Ascending aorta (tissue), 2 donors: ENCODE results near the gene PDZRN4. TPM values are rescaled to one million over a fixed set of nuclear protein-coding genes. Genes with fewer than 3 reads are reported as not detected.

ENCODE experiments used
- DNase-seq, 2 donors: peaks; one replicate each; pipeline ENCODE4 v3.0.0-alpha.2; 2019; ENCODE audit warnings: low spot score in 2 of 2
- H3K27ac ChIP-seq, 2 donors: fragments of 200-600 bp; sonication (generic); one replicate each; pipeline ENCODE4 v1.5.1; 2016 to 2017; ENCODE audit warnings: mild to moderate bottlenecking in 1 of 2
- H3K27me3 ChIP-seq: fragments of 200-600 bp; sonication (generic); one replicate; pipeline ENCODE4 v1.5.1; 2017
- H3K36me3 ChIP-seq, 2 donors: fragments of 200-600 bp; sonication (generic); one replicate each; pipeline ENCODE4 v1.5.1; 2016
- H3K4me1 ChIP-seq, 2 donors: fragments of 200-600 bp; sonication (generic); one replicate each; pipeline ENCODE4 v1.5.1; 2016 to 2017; ENCODE audit warnings: mild to moderate bottlenecking in 1 of 2
- H3K4me3 ChIP-seq, 2 donors: fragments of 200-600 bp; sonication (generic); one replicate each; pipeline ENCODE4 v1.5.1; 2016 to 2017; ENCODE audit warnings: mild to moderate bottlenecking in 1 of 2
- H3K9me3 ChIP-seq, 2 donors: fragments of 200-600 bp; sonication (generic); one replicate each; pipeline ENCODE4 v1.5.1; 2016
- intact Hi-C: fragments of 100-400 bp; cut with DNase I; formaldehyde crosslinking; loops from one replicate; pipeline ENCODE4 v1.15.1; 2023
- total RNA-seq: library from RNA; depleted of rRNA; stranded (reverse); fragments of >200 nt; gene quantifications from one replicate; pipeline ENCODE4 v1.1.0, GENCODE V29; 2016
- TF ChIP-seq, protein P1 (sequence below), 3 experiments: fragments of 200-600 bp in 2 of 3; fragments of 450-650 bp in 1 of 3; sonication (generic) in 2 of 3; IDR thresholded peaks; one replicate each; pipeline ENCODE4 v1.5.1; 2016 to 2019; ENCODE audit warnings: antibody characterized with exemption in 3 of 3, mild to moderate bottlenecking in 1 of 3, moderate library complexity in 1 of 3

Gene PDZRN4
- total RNA-seq, 1 donor from 2014 or later, result 1.3 TPM

DNA sequence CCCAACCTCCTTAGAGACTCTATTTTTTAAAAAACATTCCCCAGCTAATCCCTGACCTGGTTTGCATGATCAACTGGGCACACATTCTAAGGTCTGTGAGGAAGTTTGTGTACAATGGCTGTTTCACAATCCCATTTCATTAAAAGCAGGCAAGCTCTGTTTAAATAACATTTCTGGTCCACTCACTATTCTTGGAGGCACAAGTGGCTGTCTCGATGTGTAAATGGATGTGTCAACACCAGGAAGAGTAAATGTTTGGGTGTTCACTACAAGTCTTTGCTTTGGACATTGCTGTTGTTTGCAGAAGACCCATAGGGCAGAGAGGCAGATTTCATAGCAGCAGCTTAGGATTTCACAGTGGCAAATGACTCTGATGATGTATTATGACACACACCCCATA lies 98.3 kb downstream of the PDZRN4 start:
- no peak overlapping the region for H3K4me3 ChIP-seq
- TF ChIP-seq, protein P1, sequence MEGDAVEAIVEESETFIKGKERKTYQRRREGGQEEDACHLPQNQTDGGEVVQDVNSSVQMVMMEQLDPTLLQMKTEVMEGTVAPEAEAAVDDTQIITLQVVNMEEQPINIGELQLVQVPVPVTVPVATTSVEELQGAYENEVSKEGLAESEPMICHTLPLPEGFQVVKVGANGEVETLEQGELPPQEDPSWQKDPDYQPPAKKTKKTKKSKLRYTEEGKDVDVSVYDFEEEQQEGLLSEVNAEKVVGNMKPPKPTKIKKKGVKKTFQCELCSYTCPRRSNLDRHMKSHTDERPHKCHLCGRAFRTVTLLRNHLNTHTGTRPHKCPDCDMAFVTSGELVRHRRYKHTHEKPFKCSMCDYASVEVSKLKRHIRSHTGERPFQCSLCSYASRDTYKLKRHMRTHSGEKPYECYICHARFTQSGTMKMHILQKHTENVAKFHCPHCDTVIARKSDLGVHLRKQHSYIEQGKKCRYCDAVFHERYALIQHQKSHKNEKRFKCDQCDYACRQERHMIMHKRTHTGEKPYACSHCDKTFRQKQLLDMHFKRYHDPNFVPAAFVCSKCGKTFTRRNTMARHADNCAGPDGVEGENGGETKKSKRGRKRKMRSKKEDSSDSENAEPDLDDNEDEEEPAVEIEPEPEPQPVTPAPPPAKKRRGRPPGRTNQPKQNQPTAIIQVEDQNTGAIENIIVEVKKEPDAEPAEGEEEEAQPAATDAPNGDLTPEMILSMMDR (IDR thresholded peaks at IDR 0.05), result no peak
- peaks cover 0 to 3% of the 10 kb centered on the region in 2 donors for H3K4me1 ChIP-seq
- H3K27ac ChIP-seq, result no peak overlapping the region
- no peaks in the 10 kb centered on the region for H3K36me3 ChIP-seq
- DNase-seq, result no peak
- H3K27me3 ChIP-seq, result no peaks in the 10 kb centered on the region
- intact Hi-C loops, result no loop called here
- no peaks in the 10 kb centered on the region for H3K9me3 ChIP-seq

DNA sequence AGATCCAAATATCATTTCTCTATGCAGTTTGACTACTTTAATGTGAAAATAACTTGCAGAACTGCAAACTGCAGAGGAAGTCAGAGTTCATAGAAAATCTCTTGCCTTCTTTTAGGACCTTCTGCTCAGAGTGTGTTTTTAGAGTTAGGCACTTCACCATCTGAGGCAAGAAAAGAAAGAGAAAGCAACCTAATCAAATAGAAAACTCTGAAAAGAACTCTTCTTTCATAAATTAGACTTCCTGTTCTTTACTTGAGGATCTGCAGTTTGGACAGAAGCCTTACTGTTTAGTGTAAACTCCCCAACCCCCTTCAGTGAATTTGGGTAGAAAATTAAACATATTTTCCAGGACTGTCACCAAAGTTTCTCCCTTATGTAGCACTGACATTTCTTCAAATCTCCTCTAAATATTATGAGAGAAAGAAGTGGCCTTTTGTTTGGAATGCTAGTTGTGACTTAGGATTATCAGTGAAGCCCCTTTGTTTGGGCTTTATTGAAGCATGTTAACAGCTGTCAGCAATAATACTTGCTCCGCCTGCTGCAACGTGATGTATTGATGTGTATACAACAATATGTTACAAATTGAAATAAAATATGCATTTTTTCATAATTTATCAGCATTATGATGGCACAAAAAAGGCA lies 99.5 kb downstream of the PDZRN4 start:
- Histone ChIP-seq H3K4me1 (peaks cover 0 to 3% of the 10 kb centered on the region in 2 donors), H3K9me3 (no peaks in the 10 kb centered on the region), H3K27me3 (no peaks in the 10 kb centered on the region), H3K36me3 (no peaks in the 10 kb centered on the region), H3K27ac (no peak overlapping the region), H3K4me3 (no peak overlapping the region)
- DNase-seq, result no peak
- TF ChIP-seq, protein P1 (IDR thresholded peaks at IDR 0.05), result no peak
- intact Hi-C loops, result no loop called here

DNA sequence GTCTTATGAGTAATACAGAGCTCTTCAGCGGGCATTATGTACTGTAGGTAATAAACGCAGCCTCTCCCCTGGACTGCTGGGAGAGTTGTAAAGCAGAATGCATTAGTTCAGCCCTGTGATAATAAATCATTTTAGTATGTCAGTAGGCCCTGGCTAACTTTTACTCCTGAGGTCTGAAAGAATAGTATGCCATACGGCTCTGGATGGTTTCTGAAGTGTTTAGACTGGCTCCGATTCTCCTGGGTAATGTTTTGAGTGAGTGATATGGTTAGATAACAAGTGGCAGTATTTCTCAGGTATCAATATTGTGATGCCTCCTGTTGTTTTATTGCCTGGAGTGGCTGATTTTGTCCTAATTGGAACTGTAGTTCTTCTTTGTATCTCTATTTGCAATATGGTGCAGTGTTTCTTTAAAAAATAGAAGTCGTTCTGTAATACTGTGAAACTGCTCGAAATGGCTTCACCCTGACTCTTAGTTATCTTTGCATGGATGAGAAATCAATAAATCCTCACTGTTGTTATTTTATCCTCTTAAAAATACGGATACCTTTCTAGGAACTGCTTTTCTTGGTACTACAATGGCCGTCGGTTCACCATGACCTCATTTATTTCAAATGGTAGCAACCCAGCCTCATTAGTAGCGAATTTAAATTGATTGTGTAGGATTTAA lies 100.2 kb downstream of the PDZRN4 start:
- H3K9me3 ChIP-seq, result no peaks in the 10 kb centered on the region
- intact Hi-C loops, result no loop called here
- no peak overlapping the region for H3K4me3 ChIP-seq
- no peak for DNase-seq
- H3K36me3 ChIP-seq, result no peaks in the 10 kb centered on the region
- no peak overlapping the region for H3K27ac ChIP-seq
- TF ChIP-seq, protein P1 (IDR thresholded peaks at IDR 0.05), result no peak
- peaks cover 0 to 3% of the 10 kb centered on the region in 2 donors for H3K4me1 ChIP-seq
- H3K27me3 ChIP-seq, result no peaks in the 10 kb centered on the region

DNA sequence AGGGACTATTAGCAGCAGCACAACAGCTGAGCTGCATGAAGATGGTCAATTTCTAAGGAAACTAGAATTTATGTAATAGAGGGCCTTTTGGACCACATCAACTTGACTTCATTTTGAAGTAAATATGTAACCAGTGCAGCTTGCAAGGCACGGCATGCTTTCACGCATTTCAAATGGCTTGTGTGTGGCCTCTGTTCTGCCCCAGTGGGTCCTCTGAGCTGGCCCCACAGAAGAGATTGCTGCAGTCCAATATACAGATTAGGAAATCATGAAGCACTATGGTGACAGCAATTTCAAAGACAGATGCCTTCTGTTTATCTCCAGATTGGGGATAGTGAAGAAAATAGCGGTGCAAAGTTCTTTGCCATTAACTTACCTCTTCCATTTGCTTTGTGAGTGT lies 101.4 kb downstream of the PDZRN4 start:
- no peak overlapping the region for H3K27ac ChIP-seq
- H3K4me3 ChIP-seq, result no peak overlapping the region
- H3K4me1 ChIP-seq, result peaks cover 0 to 3% of the 10 kb centered on the region in 2 donors
- H3K9me3 ChIP-seq, result no peaks in the 10 kb centered on the region
- no peaks in the 10 kb centered on the region for H3K36me3 ChIP-seq
- no peaks in the 10 kb centered on the region for H3K27me3 ChIP-seq
- TF ChIP-seq, protein P1 (IDR thresholded peaks at IDR 0.05), result no peak
- no peak for DNase-seq
- intact Hi-C loops, result no loop called here

DNA sequence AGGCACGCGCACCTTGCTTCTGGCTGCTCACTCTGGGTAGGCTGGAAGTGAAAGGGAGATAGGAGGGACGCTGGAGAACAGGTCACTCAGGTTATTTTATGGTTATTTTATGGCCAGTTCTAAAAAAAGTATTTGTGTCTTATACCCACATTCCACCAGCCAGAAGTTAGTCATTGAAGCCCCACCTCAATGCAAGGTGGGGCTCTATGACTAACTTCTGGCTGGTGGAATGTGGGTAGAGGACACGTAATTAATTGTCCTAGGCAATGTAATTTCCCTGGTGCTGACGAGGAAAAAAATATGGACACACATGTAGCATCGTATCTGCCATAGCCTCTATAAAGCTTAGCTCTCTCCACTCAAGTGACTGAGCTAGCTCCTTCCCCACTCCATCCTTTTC lies 104.9 kb downstream of the PDZRN4 start:
- no peaks in the 10 kb centered on the region for H3K4me1 ChIP-seq
- H3K27me3 ChIP-seq, result no peaks in the 10 kb centered on the region
- no peak for DNase-seq
- intact Hi-C loops, result no loop called here
- no peaks in the 10 kb centered on the region for H3K36me3 ChIP-seq
- no peak overlapping the region for H3K4me3 ChIP-seq
- H3K27ac ChIP-seq, result no peak overlapping the region
- TF ChIP-seq, protein P1 (IDR thresholded peaks at IDR 0.05), result no peak
- peaks cover 0 to 4% of the 10 kb centered on the region in 2 donors for H3K9me3 ChIP-seq
